Duodenal mucosa (tissue), 2 donors: ENCODE measurements around the gene TDRKH.
"Not testable (repeated sequence)": the region's sequence is repeated elsewhere in the genome, so short reads cannot be mapped to it uniquely, and the experiment has no call there.

Experiments used
- H3K27ac ChIP-seq: one replicate; pipeline ENCODE4 v1.7.0; 2013; ENCODE audit warnings: low read depth, low read length
- H3K27me3 ChIP-seq, 2 donors: one replicate each; pipeline ENCODE4 v1.7.0; 2013; ENCODE audit warnings: low read length in 2 of 2, control low read depth in 1 of 2; ENCODE audit not compliant: insufficient read depth in 2 of 2, control insufficient read depth in 1 of 2
- H3K36me3 ChIP-seq, 2 donors: one replicate each; pipeline ENCODE4 v1.7.0; 2013; ENCODE audit warnings: low read length in 2 of 2, control low read depth in 1 of 2; ENCODE audit not compliant: insufficient read depth in 2 of 2, control insufficient read depth in 1 of 2
- H3K4me1 ChIP-seq, 2 donors: one replicate each; pipeline ENCODE4 v1.7.0; 2013; ENCODE audit warnings: low read length in 2 of 2, control low read depth in 1 of 2; ENCODE audit not compliant: insufficient read depth in 2 of 2, control insufficient read depth in 1 of 2
- H3K4me3 ChIP-seq, 2 donors: one replicate each; pipeline ENCODE4 v1.7.0; 2013; ENCODE audit warnings: low read length in 2 of 2, low read depth in 1 of 2
- H3K9ac ChIP-seq, 2 donors: one replicate each; pipeline ENCODE4 v1.7.0; 2013; ENCODE audit warnings: low read length in 2 of 2, low read depth in 1 of 2
- H3K9me3 ChIP-seq, 2 donors: one replicate each; pipeline ENCODE4 v1.7.0; 2013; ENCODE audit warnings: low read length in 2 of 2, control low read depth in 1 of 2; ENCODE audit not compliant: control insufficient read depth in 1 of 2

Gene TDRKH

GRCh38 chr1:151737479-151737878 is 52.8 kb downstream of the TDRKH start:
- Histone ChIP-seq H3K9ac (no peak overlapping the region), H3K4me1 (peaks cover 2 to 4% of the 10 kb centered on the region in 2 donors), H3K4me3 (no peak overlapping the region), H3K27ac (no peak overlapping the region), H3K9me3 (peaks cover 10 to 14% of the 10 kb centered on the region in 2 donors), H3K27me3 (no peaks in the 10 kb centered on the region), H3K36me3 (no peaks in the 10 kb centered on the region)

GRCh38 chr1:151737026-151737425 is 53.3 kb downstream of the TDRKH start:
- H3K4me3 ChIP-seq = no peak overlapping the region
- no peaks in the 10 kb centered on the region for H3K36me3 ChIP-seq
- H3K9me3 ChIP-seq = peaks cover 10 to 14% of the 10 kb centered on the region in 2 donors
- H3K27me3 ChIP-seq = no peaks in the 10 kb centered on the region
- peaks cover 2 to 4% of the 10 kb centered on the region in 2 donors for H3K4me1 ChIP-seq
- H3K9ac ChIP-seq = no peak overlapping the region
- H3K27ac ChIP-seq = no peak overlapping the region

- not testable (repeated sequence) for H3K27ac ChIP-seq, H3K36me3 ChIP-seq, H3K4me3 ChIP-seq, H3K9ac ChIP-seq, H3K27me3 ChIP-seq
- Histone ChIP-seq H3K4me1 (peaks cover 2 to 10% of the 10 kb centered on the region in 2 donors), H3K9me3 (peaks cover 10 to 14% of the 10 kb centered on the region in 2 donors)
Measured at GRCh38 chr1:151733995-151734394, 56.3 kb downstream of the TDRKH start.

- peaks cover 2 to 12% of the 10 kb centered on the region in 2 donors for H3K4me1 ChIP-seq
- H3K27ac ChIP-seq = no peak overlapping the region
- H3K4me3 ChIP-seq = no peak overlapping the region
- peaks cover 10 to 14% of the 10 kb centered on the region in 2 donors for H3K9me3 ChIP-seq
- no peaks in the 10 kb centered on the region for H3K36me3 ChIP-seq
- H3K27me3 ChIP-seq = no peaks in the 10 kb centered on the region
- H3K9ac ChIP-seq = no peak overlapping the region
Measured at GRCh38 chr1:151733126-151733525, 57.2 kb downstream of the TDRKH start.

GRCh38 chr1:151729966-151730291 is 60.4 kb downstream of the TDRKH start:
- no peaks in the 10 kb centered on the region for H3K27me3 ChIP-seq
- H3K4me3 ChIP-seq = no peak overlapping the region
- H3K27ac ChIP-seq = no peak overlapping the region
- peaks cover 1 to 11% of the 10 kb centered on the region in 2 donors for H3K4me1 ChIP-seq
- H3K9ac ChIP-seq = no peak overlapping the region
- no peaks in the 10 kb centered on the region for H3K9me3 ChIP-seq
- H3K36me3 ChIP-seq = no peaks in the 10 kb centered on the region

GRCh38 chr1:151729157-151729965 is 60.9 kb downstream of the TDRKH start:
- Histone ChIP-seq H3K4me3 (peak overlapping the region; percentile 46 to 50), H3K9me3 (no peaks in the 10 kb centered on the region), H3K27me3 (no peaks in the 10 kb centered on the region), H3K27ac (peak overlapping the region; percentile 53), H3K9ac (peak overlapping the region; percentile 5 to 51), H3K36me3 (no peaks in the 10 kb centered on the region), H3K4me1 (peaks cover 0 to 8% of the 10 kb centered on the region in 2 donors)

- H3K9ac ChIP-seq = no peak overlapping the region
- no peaks in the 10 kb centered on the region for H3K9me3 ChIP-seq
- no peaks in the 10 kb centered on the region for H3K27me3 ChIP-seq
- H3K4me3 ChIP-seq = no peak overlapping the region
- H3K27ac ChIP-seq = no peak overlapping the region
- H3K36me3 ChIP-seq = no peaks in the 10 kb centered on the region
- H3K4me1 ChIP-seq = peaks cover 0 to 8% of the 10 kb centered on the region in 2 donors
Measured at GRCh38 chr1:151728151-151729054, 61.9 kb downstream of the TDRKH start.

- Histone ChIP-seq H3K4me1 (peaks cover 18 to 19% of the 10 kb centered on the region in 2 donors), H3K9me3 (no peaks in the 10 kb centered on the region), H3K27me3 (no peaks in the 10 kb centered on the region), H3K27ac (no peak overlapping the region), H3K36me3 (no peaks in the 10 kb centered on the region), H3K4me3 (no peak overlapping the region), H3K9ac (no peak overlapping the region)
Measured at GRCh38 chr1:151723726-151724370, 66.5 kb downstream of the TDRKH start.
